Amniotic epithelial cell (primary cell): ENCODE data around the gene GDF2.

ENCODE experiments used
- DNase-seq: peaks from one replicate; pipeline ENCODE4 v3.0.0-alpha.2; 2010; ENCODE audit warnings: low read depth

The GDF2 gene

GRCh38 chr10:47294057-47294456, 28.2 kb upstream of the GDF2 start:
- DNase-seq = no peak

DNA sequence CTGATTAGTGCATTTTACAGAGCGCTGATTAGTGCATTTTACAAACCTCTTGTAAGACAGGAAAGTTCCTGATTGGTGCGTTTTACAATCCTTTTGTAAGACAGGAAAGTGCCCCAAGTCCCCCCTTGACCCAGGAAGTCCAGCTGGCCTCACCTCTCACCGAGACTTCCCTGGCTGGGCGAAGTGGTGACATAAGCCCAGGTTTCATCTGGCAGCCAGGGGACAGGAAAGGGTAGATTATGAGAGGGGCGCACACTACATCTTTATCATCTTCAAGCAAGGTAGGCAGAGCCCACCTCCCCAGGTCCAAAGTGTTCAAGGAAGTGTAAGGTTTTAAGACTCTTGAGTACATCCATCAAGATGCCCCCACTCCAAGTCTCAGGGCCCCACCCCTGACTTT, 27.8 kb upstream of the GDF2 start:
- no peak for DNase-seq

GRCh38 chr10:47295411-47295810, 26.8 kb upstream of the GDF2 start:
- no peak for DNase-seq

DNA sequence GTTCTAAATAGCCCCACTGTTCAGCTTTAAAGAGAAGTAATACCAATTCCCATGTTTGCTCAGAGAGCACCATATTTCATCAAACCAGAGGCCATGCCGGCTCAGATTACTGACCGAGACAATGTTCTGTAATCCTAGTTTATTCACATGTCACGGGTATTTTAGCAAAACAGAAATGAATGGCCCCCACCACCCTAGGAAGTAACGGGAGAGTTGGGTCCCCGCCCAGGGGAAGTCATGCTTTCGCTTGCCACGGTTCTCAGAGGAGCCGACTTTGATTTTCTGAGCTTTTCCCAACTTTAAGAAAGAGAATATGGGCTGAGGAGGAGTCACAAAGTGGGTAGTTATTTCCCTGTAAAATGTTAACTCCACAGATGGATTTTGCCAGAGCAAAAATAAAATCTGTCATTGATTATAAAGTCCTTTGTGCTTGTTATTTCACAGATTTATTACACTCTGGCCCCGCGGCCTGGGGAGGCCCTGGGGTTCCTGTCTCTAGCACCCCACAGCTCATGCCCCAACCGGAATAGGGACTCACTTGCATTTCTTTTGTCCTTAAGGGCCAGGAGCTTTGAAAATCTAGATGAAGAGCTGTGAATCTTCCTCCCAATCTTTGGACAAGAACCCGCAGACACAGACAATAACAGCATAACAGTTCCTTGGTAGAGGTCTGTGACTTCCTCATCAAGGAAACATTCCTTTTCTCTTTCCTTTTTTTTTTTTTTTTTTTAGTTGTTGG, 25.9 kb upstream of the GDF2 start:
- DNase-seq = no peak

GRCh38 chr10:47296941-47297340, 25.3 kb upstream of the GDF2 start:
- DNase-seq = no peak

- no peak for DNase-seq
Measured at GRCh38 chr10:47297866-47298540, 24.3 kb upstream of the GDF2 start.

DNA sequence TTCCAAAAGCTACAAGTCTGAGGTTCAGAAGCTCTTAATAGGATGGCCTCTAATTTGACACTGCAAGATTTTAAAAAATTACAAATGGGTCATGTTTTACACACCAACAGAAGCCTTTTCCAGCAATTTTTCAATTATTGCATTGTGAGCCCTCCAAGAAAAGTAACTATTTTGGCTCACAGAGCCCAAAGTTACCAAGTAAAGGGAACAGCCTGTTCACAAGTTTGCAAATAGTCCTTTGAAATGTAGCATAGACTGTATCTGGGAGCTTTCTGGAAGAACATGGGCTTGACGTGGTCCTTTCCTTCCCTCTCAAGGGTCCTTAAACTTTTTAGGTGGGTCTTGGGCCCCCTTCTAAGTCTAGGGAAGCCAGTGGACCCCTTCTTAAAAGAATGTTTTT, 23.5 kb upstream of the GDF2 start:
- no peak for DNase-seq

- no peak for DNase-seq
Measured at GRCh38 chr10:47299611-47300428, 22.4 kb upstream of the GDF2 start, which contains the start of gene GDF10. GDF10 (plus strand) TSS chr10:47300197; CDS start chr10:47300652, 455 bp downstream.

- no peak for DNase-seq
Measured at GRCh38 chr10:47300429-47300931, 21.8 kb upstream of the GDF2 start.

DNA sequence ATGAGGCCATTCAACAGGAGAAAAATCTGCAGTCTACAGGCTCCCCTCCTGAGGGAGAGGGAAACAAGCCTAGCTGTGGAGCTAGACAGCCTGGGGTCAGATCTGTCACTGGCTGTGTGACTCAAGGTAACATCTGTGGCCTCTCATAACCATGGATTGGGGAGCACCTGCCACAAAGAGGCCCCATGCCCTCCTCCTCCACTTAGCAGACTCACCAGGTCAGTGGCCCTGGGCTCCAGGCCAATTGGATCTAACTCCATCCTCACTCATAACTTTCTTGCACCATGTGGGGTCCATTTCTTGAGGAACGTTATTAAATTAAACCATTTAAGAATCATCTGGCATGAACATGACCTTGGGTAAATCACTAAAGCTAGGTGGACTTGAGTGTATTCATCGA, 20.4 kb upstream of the GDF2 start:
- DNase-seq = no peak

- DNase-seq = no peak
Measured at GRCh38 chr10:47303105-47303504, 19.1 kb upstream of the GDF2 start.

DNA sequence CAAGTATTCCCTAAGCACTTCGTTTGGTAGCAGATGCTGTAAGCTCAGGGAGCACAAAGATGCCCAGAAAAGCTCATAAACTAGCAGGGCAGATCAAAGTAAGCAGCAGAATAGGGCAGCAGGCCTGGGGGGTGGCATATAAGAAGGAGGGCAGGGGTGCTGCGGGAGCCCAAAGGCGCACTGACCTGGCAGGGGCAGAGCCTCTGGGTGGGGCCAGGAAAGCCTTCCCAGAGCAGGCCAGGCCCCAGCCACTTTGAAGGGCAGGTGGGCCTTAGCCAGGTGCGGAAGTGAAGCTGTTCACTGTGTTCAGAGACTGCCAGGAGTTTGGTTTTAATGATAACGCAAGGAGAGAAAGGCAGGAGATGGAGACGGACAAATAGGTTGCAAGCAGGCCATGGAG, 18.4 kb upstream of the GDF2 start:
- DNase-seq = no peak

DNA sequence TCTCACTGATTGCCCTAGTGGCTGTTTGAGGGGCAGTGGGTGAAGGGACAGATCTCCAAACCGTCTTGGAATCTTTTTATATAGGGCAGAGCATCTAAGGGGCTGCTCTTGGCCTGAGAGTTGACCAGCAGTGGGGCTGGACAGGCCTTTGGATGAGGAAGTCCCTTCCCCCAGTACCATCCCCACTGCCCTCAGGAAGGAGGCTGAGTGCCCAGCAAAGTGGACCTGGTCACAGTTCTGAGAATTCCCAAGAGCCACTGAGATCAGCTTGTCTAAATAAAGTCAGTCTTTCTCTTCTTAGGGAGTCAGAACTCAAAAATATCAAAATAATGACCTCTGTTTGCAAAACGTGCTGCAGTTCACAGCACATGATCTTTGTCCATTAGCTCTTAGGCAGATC, 16.7 kb upstream of the GDF2 start:
- DNase-seq = no peak

- DNase-seq = no peak
Measured at GRCh38 chr10:47306387-47307210, 15.7 kb upstream of the GDF2 start.

DNA sequence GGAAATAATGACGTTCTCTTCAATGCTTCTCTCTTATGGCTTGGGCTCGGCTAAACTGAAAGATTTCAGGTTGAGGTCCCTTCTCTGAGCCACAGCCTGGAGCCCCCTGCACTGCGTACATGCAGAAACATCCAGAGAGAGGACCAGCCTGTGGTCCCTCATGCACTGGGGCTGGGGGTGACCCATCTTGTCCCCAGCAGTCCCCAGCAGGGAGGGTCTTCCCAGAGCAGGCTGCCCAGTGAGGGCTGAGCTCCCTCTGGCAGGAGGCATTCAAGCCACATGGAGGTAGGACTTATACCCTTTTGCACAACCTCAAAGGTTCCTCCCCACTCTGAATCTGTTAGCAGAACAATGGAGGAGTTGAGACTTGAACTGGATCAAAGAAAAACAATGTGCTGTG, 14.9 kb upstream of the GDF2 start:
- DNase-seq = no peak

DNA sequence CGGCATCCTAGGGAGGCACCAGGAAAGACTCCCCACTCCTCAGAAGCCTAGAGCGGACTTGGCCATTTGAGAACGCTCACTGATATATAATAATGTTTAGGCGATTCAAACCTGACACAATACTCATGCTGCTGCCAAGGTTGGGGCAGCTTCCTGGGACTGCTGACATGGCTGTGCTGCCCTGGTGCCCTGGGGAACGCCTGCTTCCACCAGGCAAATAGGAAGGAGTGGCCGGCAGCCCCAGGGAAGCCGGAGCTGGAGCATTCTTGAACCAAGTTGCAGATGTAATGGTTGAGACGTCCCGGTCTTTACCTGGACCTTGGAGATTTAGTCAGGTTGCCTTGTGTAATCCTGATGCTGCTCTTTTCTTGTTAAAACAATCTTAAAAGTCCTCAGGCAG, 13.5 kb upstream of the GDF2 start:
- DNase-seq = no peak

GRCh38 chr10:47309408-47310089, 12.7 kb upstream of the GDF2 start:
- no peak for DNase-seq

DNA sequence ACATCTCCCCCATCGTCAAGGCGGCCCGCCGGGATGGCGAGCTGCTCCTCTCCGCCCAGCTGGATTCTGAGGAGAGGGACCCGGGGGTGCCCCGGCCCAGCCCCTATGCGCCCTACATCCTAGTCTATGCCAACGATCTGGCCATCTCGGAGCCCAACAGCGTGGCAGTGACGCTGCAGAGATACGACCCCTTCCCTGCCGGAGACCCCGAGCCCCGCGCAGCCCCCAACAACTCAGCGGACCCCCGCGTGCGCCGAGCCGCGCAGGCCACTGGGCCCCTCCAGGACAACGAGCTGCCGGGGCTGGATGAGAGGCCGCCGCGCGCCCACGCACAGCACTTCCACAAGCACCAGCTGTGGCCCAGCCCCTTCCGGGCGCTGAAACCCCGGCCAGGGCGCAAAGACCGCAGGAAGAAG, 12.2 kb upstream of the GDF2 start:
- DNase-seq = no peak

DNA sequence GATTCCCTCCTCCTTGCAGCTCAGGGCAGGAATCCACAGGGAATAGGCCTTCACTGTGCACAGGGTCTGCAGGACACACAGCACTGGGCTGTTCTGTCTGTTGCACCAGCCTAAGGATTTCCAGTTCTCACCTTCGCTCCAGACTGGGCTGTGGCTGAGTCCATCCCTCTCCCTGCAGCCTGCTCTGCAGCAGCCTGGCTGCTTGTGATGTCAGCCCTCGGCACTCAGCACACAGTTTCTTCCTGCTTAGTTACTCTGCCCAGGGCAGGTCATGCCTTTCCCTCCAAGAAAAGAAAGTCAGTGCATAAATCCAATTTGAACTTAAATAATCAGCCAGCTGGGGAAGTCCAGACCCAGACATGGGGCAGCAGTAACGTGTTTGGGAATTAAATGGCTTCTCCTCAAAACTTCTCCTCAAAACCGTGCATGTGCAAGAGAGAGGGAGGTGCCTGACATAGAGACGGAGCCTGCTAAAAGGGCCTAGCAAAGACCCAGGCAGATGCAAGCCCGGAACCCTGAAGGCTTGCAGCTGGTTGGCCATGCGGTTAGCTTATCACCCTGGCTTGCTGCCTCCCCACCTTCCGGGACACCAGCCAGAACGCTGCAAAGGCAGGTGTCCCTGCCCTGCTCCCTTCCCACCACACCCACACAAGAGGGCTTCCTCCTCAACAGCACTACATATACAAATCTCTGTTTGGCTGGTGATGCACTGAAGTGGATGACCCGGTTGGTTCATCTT, 10.9 kb upstream of the GDF2 start:
- DNase-seq = peak; percentile 7

DNA sequence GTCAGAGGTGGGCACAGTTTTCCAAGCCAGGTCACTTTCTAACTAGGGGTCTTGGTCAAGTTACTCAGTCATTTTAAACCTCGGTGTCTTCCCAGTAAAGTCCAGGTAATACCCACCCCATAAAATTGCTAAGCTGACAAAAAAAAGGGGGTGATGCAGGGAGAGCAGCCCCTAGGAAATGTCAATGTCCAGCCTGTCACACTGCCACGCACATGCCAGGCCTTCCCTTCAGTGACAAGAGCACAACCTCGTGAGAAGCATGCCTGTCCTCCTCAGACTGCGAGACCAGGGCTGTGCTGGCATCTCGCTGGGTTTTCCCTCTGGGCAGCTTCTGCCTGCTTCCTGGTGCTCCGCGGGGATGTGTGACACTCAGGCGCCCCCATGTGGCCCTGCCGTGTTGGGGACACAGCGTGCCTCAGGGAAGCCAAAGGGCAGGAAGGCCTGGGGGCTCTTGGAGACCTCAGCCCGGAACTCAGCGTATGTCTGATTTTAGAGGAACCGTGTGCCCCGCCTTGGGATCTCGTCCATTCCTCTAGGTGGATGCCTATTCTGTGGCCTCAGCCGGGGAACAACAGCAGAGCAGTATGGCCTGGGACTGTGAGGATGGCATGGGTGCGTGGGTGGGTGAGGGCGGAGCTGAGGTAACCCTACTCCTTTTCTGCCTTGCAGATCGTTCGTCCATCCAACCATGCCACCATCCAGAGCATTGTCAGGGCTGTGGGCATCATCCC, 10.2 kb upstream of the GDF2 start:
- peak; percentile 47 for DNase-seq
